HG02885 (cell line): ENCODE results near the gene XKR3.
"Not testable (repeated sequence)": the region's sequence is repeated elsewhere in the genome, so short reads cannot be mapped to it uniquely, and the experiment has no call there.

ENCODE experiments used
- ATAC-seq: cut with Tn5 transposase; IDR thresholded peaks from one replicate; pipeline ENCODE4 v1.9.1; 2021; ENCODE audit warnings: mild to moderate bottlenecking; ENCODE audit not compliant: unreplicated experiment, poor library complexity

The XKR3 gene

GRCh38 chr22:16760416-16760815 is 64.8 kb downstream of the XKR3 start:
- ATAC-seq, result not testable (repeated sequence)

- ATAC-seq, result not testable (repeated sequence)
Observed at GRCh38 chr22:16749282-16749681, 75.9 kb downstream of the XKR3 start.

GRCh38 chr22:16748160-16748929 is 76.9 kb downstream of the XKR3 start:
- ATAC-seq, result not testable (repeated sequence)

GRCh38 chr22:16747266-16748159 is 77.7 kb downstream of the XKR3 start:
- ATAC-seq, result not testable (repeated sequence)

- ATAC-seq, result not testable (repeated sequence)
Observed at GRCh38 chr22:16734271-16734670, 90.9 kb downstream of the XKR3 start.
